Stimulated activated memory B cell treated with anti-CD40 and anti-IgM and Interleukin-4, amounts not matched to agents 10 μg/mL and 1 μg/mL and 100 μg/mL, for 72 hours (primary cell): ENCODE data around the gene CD40.

Experiments
- ATAC-seq: fragments of 150-1000 bp; cut with Tn5 transposase; 2 replicates; pipeline ENCODE4 v1.10.0; 2021
- H3K27ac Mint-ChIP-seq: one replicate; pipeline ENCODE4 v1.8.0; 2022; ENCODE audit warnings: mild to moderate bottlenecking, mixed read lengths
- H3K27me3 Mint-ChIP-seq: one replicate; pipeline ENCODE4 v1.8.0; 2022; ENCODE audit warnings: mixed read lengths
- H3K36me3 Mint-ChIP-seq: one replicate; pipeline ENCODE4 v1.8.0; 2022; ENCODE audit warnings: mixed read lengths
- H3K4me1 Mint-ChIP-seq: one replicate; pipeline ENCODE4 v1.8.0; 2022; ENCODE audit warnings: mixed read lengths
- H3K4me3 Mint-ChIP-seq: one replicate; pipeline ENCODE4 v1.8.0; 2022; ENCODE audit warnings: mild to moderate bottlenecking, moderate library complexity, mixed read lengths
- H3K9me3 Mint-ChIP-seq: one replicate; pipeline ENCODE4 v1.8.0; 2022; ENCODE audit warnings: mixed read lengths

CD40 gene

DNA sequence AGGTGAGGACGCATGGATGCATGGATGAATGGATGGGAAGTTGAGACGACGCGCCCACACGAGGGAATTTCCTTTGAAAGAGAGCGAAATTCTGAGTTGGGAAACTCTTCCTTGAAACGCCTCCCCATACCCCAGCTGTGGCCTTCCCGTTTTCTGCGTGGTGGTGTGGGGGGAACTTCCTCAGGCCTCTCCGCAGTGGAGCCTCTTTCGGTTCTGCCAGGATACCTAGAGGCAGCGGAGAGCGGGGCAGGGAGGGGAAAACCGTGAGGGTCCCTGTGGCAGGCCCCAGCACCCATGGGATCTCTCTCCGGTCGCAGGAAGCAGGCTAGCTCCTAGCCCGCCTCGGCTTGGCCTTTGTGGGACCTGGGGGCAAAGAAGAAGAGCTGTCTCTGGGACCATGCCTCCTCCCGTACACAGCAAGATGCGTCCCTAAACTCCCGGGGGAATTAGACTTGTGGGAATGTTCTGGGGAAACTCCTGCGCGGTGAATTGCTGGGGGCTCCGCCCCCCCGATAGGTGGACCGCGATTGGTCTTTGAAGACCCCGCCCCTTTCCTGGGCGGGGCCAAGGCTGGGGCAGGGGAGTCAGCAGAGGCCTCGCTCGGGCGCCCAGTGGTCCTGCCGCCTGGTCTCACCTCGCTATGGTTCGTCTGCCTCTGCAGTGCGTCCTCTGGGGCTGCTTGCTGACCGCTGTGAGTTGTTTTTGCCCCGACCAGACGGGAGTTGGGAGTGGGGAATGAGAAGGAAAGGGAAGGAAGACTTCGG, at the start of gene CD40:
Gene CD40, plus strand, starts transcription at position 611 of the 764 bp plus-strand sequence. Its CDS starts 30 bp downstream, at position 641.
- Mint-ChIP-seq H3K4me3 (peak within 1 kb of the TSS; percentile 100), H3K27me3 (no peaks in the 10 kb centered on the region), H3K36me3 (peaks cover 35% of the 10 kb centered on the region), H3K4me1 (peaks cover 51% of the 10 kb centered on the region), H3K27ac (peak within 1 kb of the TSS; percentile 99), H3K9me3 (no peaks in the 10 kb centered on the region)
- ATAC-seq = peak; percentile 90

DNA sequence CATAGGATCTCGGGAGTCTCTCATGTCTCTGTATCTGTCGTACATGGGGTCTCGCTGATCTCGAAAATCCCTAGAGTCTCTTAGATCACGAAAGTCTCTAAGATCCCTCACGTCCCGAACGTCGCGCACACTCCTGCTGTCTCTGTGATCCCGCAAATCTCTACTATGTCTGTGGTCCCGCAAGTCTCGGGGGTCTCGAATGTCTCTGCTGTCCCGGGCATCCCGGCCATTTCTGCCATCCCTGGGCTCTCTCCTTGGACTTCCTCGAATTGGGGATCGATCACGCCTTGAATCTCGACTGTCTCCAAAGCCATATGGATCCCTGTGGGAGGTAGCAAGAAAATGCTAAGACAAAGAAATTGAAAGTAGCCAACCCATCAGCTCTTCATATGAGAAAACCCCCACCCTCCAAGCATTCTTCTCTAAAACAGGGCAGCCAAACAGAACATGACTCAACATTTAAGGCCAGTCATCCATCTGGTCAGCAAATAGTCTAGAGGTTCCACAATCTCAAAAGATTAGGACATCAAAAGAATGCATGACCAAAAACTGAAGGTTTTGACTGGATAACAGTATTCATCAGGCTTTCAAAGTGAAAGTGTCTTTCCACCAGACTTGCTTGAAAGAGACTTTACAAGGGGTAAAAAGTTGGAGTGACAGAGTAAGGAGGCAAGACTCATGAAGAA, 47.8 kb upstream of the CD40 start:
- Mint-ChIP-seq H3K4me3 (no peak overlapping the region), H3K36me3 (peaks cover 52% of the 10 kb centered on the region), H3K9me3 (no peaks in the 10 kb centered on the region), H3K4me1 (no peaks in the 10 kb centered on the region), H3K27ac (no peak overlapping the region), H3K27me3 (no peaks in the 10 kb centered on the region)
- no peak for ATAC-seq

DNA sequence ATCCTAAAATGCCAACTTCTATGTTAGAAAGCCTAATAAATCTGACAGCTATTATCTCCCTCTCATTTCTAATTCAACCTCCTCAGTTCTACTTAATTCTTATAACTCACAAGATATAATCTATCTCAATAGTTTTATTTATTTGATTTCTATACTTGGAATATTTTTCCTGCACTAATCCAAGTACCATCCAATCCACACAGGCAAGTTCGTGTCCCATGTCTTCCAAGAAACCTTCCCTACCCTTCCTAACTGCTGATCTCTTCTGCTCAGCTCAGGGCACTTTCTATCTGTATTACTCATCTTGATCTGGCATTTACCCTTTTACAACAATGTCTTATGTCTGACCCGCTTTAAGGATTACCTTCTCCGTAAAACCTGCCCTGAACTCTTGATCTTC, 46.5 kb upstream of the CD40 start:
- H3K9me3 Mint-ChIP-seq = no peaks in the 10 kb centered on the region
- H3K27ac Mint-ChIP-seq = no peak overlapping the region
- H3K27me3 Mint-ChIP-seq = no peaks in the 10 kb centered on the region
- ATAC-seq = no peak
- H3K36me3 Mint-ChIP-seq = peaks cover 40% of the 10 kb centered on the region
- no peak overlapping the region for H3K4me3 Mint-ChIP-seq
- no peaks in the 10 kb centered on the region for H3K4me1 Mint-ChIP-seq

DNA sequence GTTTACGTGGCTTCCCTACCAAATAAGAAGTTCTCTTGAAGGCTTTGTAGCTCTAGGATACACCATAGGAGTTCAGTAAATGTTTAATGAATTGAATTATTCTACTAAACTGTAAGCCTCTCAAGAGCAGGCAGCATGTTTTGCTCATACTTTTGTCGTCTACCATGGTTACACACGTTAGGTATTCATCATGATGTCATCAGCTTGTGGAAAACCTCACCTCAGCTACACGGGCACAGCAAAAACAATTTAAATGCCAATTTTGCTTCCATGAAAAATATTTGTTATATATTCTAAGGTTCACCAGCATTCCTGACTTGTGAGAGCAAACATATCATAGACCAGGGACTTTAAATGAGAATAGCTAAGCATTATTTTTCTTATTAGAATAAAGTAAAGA, 45.1 kb upstream of the CD40 start:
- H3K27me3 Mint-ChIP-seq = no peaks in the 10 kb centered on the region
- no peak for ATAC-seq

DNA sequence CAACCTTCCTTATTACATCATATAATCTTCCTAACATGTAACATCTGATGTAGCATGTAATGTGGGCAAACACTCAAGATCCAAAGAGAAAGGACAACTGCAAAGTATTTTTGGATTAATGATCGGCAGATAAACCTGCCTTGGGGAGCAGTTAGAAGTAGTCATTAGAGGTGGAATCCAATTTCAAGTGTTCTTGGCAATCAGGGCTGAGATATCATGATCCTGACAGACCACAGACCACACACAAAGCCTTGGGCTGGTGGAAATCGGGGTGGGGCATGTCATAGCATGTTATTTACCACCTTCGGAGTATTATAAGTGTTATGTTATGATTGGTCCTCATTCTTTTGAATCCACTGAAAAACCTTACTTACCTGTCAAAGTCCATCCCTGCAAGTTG, 44.7 kb upstream of the CD40 start:
- H3K27me3 Mint-ChIP-seq = no peaks in the 10 kb centered on the region
- H3K9me3 Mint-ChIP-seq = no peaks in the 10 kb centered on the region
- H3K27ac Mint-ChIP-seq = no peak overlapping the region
- H3K36me3 Mint-ChIP-seq = peaks cover 26% of the 10 kb centered on the region
- H3K4me3 Mint-ChIP-seq = no peak overlapping the region
- no peak for ATAC-seq
- H3K4me1 Mint-ChIP-seq = no peaks in the 10 kb centered on the region

More for the DNA sequence above, 45.1 kb upstream of the CD40 start:
- Mint-ChIP-seq H3K4me3 (no peak overlapping the region), H3K9me3 (no peaks in the 10 kb centered on the region), H3K36me3 (peaks cover 30% of the 10 kb centered on the region), H3K27ac (no peak overlapping the region), H3K4me1 (no peaks in the 10 kb centered on the region)

DNA sequence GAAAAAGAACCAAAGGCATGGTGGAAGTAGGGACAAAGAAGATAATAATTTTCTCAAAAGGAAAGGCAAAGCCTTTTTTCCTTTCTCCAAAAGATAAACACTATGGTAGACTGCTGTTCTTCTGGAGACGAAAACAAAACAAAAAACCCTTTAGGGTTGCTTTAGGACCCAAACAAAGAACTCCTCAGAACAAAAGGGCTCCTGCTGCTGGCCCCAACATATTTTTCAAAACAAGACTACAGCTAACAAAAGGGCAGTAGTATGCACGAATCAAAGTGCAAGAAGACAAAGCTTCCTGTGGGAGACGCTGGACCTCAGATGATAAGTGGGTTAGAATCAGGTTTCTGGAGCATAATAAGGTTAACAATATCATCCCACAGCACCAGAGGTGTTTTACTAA, 44.1 kb upstream of the CD40 start:
- Mint-ChIP-seq H3K4me1 (no peaks in the 10 kb centered on the region), H3K36me3 (peaks cover 24% of the 10 kb centered on the region)

DNA sequence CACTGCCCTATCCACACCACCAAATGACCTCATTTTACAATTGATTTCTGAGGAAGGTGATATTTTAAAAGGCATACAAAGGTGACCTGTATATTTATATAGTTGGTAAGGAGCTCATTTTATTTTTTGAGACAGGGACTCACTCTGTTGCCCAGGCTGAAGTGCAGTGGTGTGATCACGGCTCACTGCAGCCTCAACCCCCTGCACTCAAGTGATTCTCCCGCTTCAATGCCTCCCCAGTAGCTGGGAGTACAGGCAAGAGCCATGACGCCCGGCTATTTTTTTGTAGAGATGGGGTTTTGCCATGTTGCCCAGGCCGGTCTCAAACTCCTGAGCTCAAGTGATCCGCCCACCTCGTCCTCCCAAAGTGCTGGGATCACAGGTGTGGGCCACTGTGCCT, 41.3 kb upstream of the CD40 start:
- Mint-ChIP-seq H3K27me3 (no peaks in the 10 kb centered on the region), H3K4me1 (peaks cover 4% of the 10 kb centered on the region), H3K9me3 (no peaks in the 10 kb centered on the region), H3K27ac (no peak overlapping the region), H3K36me3 (peaks cover 26% of the 10 kb centered on the region), H3K4me3 (no peak overlapping the region)
- no peak for ATAC-seq

More for the DNA sequence above, 44.1 kb upstream of the CD40 start:
- H3K9me3 Mint-ChIP-seq = no peaks in the 10 kb centered on the region
- no peaks in the 10 kb centered on the region for H3K27me3 Mint-ChIP-seq
- H3K27ac Mint-ChIP-seq = no peak overlapping the region
- no peak for ATAC-seq
- H3K4me3 Mint-ChIP-seq = no peak overlapping the region

DNA sequence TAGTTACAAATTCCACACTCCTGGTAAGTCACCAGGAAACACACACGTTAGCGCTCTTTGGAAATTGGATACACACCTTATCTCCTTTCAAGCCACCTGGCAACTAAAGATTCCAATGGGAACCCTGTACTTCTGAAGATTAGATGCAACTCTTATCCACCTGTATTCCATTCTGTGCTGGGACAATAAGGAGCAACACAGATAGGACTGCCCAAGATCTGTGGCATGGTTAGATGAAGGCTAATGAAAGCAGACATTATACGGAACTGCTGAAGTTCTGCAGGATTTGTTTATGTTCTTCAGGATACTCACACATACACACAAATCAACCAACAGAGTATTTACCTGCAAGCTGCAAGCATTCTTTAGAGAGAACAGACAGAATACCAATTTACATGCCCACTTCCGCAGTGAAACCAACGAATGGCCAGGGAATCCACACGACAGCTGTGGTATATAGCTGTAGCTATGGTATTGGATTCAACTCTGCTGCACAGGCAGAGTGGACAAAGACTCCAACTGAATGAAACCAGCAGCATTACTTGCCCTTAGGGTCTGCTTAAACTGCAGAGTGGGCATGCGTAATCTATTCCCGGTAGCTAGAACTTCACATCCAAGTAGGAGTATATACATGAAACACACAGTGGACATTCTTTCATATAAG, 40.3 kb upstream of the CD40 start:
- Mint-ChIP-seq H3K9me3 (no peaks in the 10 kb centered on the region), H3K4me1 (peaks cover 14% of the 10 kb centered on the region), H3K27me3 (no peaks in the 10 kb centered on the region), H3K4me3 (no peak overlapping the region), H3K27ac (no peak overlapping the region), H3K36me3 (peaks cover 26% of the 10 kb centered on the region)
- ATAC-seq = no peak

DNA sequence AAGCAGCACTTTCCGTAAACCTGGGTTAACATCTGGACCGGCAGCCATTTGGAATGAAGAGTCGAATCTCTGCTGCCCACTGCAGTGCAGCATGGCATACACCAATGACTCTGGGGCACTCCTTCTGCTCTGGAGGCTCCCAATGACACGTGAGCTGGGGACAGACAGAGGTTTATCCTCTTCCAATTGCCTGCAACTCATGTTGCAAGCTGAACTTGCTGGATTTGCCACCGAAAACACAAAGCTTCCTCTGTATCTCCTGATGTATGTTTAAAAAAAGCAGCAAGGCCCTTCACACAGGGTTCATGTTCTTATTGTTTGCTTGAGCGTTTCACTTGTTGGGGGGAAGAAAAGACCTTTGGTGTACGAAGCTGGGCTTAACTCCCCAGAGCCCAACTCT, 39.2 kb upstream of the CD40 start:
- H3K27ac Mint-ChIP-seq = no peak overlapping the region
- H3K4me1 Mint-ChIP-seq = peaks cover 23% of the 10 kb centered on the region
- no peak overlapping the region for H3K4me3 Mint-ChIP-seq
- peaks cover 21% of the 10 kb centered on the region for H3K36me3 Mint-ChIP-seq
- no peaks in the 10 kb centered on the region for H3K9me3 Mint-ChIP-seq
- no peaks in the 10 kb centered on the region for H3K27me3 Mint-ChIP-seq
- ATAC-seq = no peak

DNA sequence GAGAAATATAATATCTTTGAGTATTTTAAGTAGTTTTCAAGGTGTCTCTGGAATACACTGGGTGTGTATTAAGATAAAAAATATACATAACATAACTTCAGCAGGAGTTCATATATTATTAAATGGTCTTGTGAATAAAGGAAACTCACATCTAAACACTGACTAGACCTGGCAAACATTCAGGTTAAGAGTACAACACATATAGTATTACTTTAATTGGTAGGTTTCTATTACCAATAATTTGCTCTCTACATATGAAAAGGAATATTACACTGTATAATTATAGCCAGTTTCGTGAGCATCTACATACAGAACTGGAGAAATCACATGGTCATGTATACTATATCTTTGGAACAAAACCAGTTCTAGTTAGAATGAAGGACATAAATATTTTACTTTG, 37.0 kb upstream of the CD40 start:
- no peaks in the 10 kb centered on the region for H3K27me3 Mint-ChIP-seq
- H3K36me3 Mint-ChIP-seq = peaks cover 8% of the 10 kb centered on the region
- no peaks in the 10 kb centered on the region for H3K9me3 Mint-ChIP-seq
- H3K4me1 Mint-ChIP-seq = peaks cover 43% of the 10 kb centered on the region
- no peak for ATAC-seq
- H3K27ac Mint-ChIP-seq = no peak overlapping the region
- no peak overlapping the region for H3K4me3 Mint-ChIP-seq

DNA sequence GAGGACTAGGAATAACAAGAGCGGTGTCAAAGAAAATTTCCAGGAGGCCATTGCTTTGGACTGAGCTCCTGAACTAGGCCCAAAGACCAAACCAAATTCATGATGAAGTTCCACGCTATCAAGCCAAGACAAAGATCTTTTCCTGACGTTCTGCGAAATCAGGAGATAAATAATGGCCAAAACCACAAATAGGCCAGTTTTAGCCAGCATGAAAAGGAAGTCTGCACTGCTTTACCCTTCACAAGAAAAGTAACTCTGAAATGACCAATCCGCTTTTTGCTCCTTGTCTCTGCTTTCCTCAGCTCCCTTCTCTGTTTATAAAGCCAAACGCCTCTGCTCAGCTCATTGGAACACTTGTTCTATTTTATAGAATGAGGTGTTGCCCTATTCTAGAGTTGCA, 35.0 kb upstream of the CD40 start:
- Mint-ChIP-seq H3K27ac (no peak overlapping the region), H3K9me3 (no peaks in the 10 kb centered on the region)
- ATAC-seq = no peak

DNA sequence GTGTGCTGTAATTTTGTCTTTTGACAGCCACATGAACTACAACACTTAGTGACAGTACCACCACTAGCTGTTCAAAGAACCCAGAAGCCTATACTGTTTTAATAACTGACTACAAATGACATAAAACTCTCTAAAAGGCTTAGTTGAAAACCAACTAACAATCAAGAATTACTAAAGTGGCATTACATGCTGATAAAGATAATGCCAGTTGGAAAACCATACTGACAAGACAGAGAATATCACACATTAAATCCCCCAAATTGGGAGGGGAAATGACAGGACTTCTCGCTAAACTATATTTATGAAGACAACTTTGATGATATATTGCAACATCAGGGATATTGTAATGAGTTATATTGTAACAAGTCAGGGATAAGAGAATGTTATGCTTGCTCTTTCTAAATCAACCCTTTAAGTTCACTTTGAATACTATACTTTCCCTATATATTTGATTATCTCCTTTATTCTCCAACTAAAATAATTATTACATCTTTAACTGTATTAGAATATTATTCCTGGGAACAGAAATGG, 34.5 kb upstream of the CD40 start:
- H3K27ac Mint-ChIP-seq = no peak overlapping the region
- no peaks in the 10 kb centered on the region for H3K27me3 Mint-ChIP-seq
- H3K4me3 Mint-ChIP-seq = no peak overlapping the region
- H3K36me3 Mint-ChIP-seq = peaks cover 8% of the 10 kb centered on the region
- no peaks in the 10 kb centered on the region for H3K9me3 Mint-ChIP-seq
- ATAC-seq = no peak
- H3K4me1 Mint-ChIP-seq = peaks cover 66% of the 10 kb centered on the region

More for the DNA sequence above, 35.0 kb upstream of the CD40 start:
- H3K36me3 Mint-ChIP-seq = peaks cover 8% of the 10 kb centered on the region
- H3K27me3 Mint-ChIP-seq = no peaks in the 10 kb centered on the region
- peaks cover 61% of the 10 kb centered on the region for H3K4me1 Mint-ChIP-seq
- no peak overlapping the region for H3K4me3 Mint-ChIP-seq

DNA sequence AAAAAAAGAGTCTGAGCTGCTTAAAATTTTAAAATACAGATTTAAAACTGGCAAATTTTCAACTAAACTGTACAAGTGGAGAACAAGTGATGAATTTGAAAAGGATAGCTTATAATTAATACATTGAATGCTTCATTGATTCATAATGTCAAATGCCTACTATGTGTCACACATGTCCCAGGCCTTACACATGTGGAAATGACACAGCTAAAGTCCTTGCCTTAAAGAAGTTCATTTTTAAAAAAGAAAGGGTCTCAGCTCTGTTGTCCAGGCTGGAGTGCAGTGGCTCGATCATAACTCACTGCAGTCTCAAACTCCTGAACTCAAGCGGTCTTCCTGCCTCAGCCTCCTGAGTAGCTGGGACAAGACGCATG, 33.3 kb upstream of the CD40 start:
- no peak overlapping the region for H3K4me3 Mint-ChIP-seq
- no peaks in the 10 kb centered on the region for H3K36me3 Mint-ChIP-seq
- no peak for ATAC-seq
- no peaks in the 10 kb centered on the region for H3K9me3 Mint-ChIP-seq
- no peaks in the 10 kb centered on the region for H3K27me3 Mint-ChIP-seq
- H3K27ac Mint-ChIP-seq = no peak overlapping the region
- H3K4me1 Mint-ChIP-seq = peaks cover 67% of the 10 kb centered on the region

DNA sequence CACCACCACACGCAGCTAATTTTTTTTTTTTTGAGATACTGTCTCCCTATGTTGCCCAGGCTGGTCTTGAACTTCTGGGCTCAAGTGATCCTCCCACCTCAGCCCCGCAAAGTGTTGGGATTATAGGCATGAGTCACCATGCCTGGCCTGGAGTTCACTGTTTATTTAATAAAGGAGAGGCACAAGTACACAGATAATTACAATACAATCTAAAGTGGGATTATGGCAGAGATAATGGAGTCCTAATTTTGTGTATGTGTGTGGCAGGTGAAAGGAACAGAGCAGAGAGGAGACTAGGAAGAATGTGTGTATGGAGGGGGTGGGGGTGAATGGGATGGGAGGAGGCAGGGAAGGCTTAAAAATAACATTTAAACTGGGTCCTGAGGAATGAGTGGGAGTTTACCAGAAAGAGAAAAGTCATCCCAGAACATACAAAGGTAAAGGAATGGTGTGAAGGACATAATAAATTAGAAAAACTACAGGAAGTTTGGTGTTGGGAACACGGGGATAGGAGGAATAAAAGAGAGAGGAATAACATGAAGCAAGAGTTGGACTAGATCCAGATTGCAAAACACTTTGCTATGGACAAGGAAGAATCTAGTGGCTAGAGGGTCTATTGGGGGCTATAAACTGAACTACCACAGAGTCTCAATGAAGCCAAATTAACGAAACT, 32.8 kb upstream of the CD40 start:
- H3K9me3 Mint-ChIP-seq = no peaks in the 10 kb centered on the region
- H3K27ac Mint-ChIP-seq = no peak overlapping the region
- no peaks in the 10 kb centered on the region for H3K27me3 Mint-ChIP-seq
- no peaks in the 10 kb centered on the region for H3K36me3 Mint-ChIP-seq
- H3K4me3 Mint-ChIP-seq = no peak overlapping the region
- ATAC-seq = no peak
- H3K4me1 Mint-ChIP-seq = peaks cover 72% of the 10 kb centered on the region

DNA sequence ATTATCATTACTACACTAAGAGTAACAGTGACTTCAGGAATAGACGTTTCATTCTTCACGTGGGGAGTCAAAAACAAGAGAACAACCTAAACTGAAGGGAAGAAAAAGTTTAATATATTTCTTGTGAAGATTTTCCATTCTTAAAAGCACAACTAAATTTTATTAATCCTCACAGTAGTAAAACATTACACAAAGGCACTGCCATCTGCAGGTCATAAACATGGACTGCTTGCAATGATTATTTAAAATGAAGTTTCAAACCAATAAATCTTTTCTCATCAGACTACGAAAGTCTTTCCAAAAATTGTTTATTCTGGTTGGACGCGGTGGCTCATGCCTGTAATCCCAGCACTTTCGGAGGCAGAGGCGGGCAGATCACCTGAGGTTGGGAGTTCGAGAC, 31.0 kb upstream of the CD40 start:
- Mint-ChIP-seq H3K9me3 (no peaks in the 10 kb centered on the region), H3K27ac (no peak overlapping the region), H3K36me3 (no peaks in the 10 kb centered on the region), H3K4me3 (no peak overlapping the region), H3K27me3 (no peaks in the 10 kb centered on the region), H3K4me1 (peaks cover 65% of the 10 kb centered on the region)
- no peak for ATAC-seq
